ENCODE results near the gene FTL. TPM values are rescaled to one million over a fixed set of nuclear protein-coding genes. Genes with fewer than 3 reads are reported as not detected.
A peak's percentile ranks its signal among the peaks of the same experiment; 100 is the strongest.

The FTL gene
- polyA plus RNA-seq, 1 experiment: 3,644 TPM

DNA sequence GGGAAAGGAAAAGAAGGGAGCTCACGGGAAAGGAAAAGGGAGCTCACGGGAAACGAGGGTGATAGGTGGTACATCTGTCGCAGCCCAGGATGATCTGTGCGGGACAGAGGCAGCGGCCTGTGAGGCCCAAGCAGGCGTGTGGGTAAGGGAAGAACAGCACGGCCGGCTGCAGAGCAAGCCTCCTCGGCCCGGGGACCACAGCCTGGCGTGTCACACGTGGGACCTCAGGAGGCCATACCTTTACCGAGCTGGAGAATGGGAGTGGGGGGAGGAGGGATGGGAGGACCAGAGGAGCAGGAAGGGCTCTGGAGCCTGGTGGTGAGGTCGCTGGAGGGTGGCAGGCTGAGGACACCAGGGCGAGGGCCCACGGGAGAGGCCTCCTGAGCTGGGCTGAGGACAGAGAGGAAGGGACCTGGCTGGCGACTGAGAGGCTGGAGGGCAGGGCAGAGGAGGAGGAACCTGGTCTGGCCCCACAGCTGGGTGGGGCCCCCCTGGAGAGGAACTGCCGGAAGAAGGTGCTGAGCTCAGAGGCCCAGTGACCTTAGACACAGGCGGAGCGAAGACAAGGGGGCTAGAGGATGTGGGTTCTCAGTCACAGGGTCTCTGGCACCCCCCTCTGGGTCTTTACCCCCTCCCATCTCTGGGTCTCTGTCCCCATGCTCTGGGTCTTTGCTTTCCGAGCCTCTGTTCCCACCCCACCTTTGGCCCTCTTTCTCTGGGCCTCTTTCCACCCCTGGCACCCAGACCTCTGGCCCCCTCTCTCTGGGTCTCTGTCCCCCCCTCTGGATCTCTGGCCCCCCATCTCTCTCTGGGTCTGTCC, 2.9 kb upstream of the FTL start:
- POLR2A ChIA-PET: interaction anchor here (0.6 to 1.3 kb wide), 4 partner anchors 14 to 90 kb away, joined by 4 to 11 read pairs (median 4); partner anchors contain the start of gene PPP1R15A
- TF ChIP-seq, protein P1, sequence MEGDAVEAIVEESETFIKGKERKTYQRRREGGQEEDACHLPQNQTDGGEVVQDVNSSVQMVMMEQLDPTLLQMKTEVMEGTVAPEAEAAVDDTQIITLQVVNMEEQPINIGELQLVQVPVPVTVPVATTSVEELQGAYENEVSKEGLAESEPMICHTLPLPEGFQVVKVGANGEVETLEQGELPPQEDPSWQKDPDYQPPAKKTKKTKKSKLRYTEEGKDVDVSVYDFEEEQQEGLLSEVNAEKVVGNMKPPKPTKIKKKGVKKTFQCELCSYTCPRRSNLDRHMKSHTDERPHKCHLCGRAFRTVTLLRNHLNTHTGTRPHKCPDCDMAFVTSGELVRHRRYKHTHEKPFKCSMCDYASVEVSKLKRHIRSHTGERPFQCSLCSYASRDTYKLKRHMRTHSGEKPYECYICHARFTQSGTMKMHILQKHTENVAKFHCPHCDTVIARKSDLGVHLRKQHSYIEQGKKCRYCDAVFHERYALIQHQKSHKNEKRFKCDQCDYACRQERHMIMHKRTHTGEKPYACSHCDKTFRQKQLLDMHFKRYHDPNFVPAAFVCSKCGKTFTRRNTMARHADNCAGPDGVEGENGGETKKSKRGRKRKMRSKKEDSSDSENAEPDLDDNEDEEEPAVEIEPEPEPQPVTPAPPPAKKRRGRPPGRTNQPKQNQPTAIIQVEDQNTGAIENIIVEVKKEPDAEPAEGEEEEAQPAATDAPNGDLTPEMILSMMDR (IDR thresholded peaks at IDR 0.05; ENCODE audit: low read depth, low read length): no peak
- H3K27me3 ChIP-seq (ENCODE audit: control insufficient read depth, insufficient read depth, low read length): no peaks in the 10 kb centered on the region
- CTCF ChIA-PET: interaction anchor here (0.7 kb wide), 1 partner anchor 119 kb away, joined by 3 read pairs; no protein-coding TSS in a partner anchor
- no peak for DNase-seq (ENCODE audit: low read depth, low spot score)
- H3K4me3 ChIP-seq (ENCODE audit: low read depth, low read length): no peak overlapping the region
- peaks cover 3% of the 10 kb centered on the region; the same call in 1 of the 2 replicates for H3K9me3 ChIP-seq (ENCODE audit: control insufficient read depth, insufficient read depth, low read length)
- peak overlapping the region; percentile 65 for H3K27ac ChIP-seq (ENCODE audit: low read depth, low read length)

DNA sequence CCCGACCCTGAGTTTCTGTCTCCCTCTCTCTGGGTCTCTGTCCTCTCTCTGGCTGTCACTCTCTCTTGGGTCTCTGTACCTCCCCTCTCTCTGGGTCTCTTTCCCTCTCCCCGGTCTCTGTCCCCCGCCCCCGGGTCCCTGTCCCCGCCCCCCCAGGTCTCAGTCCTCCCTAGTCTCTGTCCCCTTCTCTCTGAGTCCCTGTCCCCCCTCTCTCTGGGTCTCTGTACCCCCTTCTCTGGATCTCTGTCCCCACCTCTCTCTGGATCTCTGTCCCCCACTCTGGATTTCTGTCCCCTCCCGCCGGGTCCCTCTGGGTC, 2.3 kb upstream of the FTL start:
- ChIA-PET POLR2A (interaction anchor here (1.3 kb wide), 1 partner anchor 91 kb away, joined by 4 read pairs; the partner anchor contains the start of gene PPP1R15A), CTCF (no interaction called here)
- H3K27ac ChIP-seq (ENCODE audit: low read depth, low read length): peak overlapping the region; percentile 98
- TF ChIP-seq, protein P1 (IDR thresholded peaks at IDR 0.05; ENCODE audit: low read depth, low read length): no peak
- H3K9me3 ChIP-seq (ENCODE audit: control insufficient read depth, insufficient read depth, low read length): peaks cover 3% of the 10 kb centered on the region; the same call in 1 of the 2 replicates
- DNase-seq (ENCODE audit: low read depth, low spot score): no peak
- H3K27me3 ChIP-seq (ENCODE audit: control insufficient read depth, insufficient read depth, low read length): no peaks in the 10 kb centered on the region
- no peak overlapping the region for H3K4me3 ChIP-seq (ENCODE audit: low read depth, low read length)

DNA sequence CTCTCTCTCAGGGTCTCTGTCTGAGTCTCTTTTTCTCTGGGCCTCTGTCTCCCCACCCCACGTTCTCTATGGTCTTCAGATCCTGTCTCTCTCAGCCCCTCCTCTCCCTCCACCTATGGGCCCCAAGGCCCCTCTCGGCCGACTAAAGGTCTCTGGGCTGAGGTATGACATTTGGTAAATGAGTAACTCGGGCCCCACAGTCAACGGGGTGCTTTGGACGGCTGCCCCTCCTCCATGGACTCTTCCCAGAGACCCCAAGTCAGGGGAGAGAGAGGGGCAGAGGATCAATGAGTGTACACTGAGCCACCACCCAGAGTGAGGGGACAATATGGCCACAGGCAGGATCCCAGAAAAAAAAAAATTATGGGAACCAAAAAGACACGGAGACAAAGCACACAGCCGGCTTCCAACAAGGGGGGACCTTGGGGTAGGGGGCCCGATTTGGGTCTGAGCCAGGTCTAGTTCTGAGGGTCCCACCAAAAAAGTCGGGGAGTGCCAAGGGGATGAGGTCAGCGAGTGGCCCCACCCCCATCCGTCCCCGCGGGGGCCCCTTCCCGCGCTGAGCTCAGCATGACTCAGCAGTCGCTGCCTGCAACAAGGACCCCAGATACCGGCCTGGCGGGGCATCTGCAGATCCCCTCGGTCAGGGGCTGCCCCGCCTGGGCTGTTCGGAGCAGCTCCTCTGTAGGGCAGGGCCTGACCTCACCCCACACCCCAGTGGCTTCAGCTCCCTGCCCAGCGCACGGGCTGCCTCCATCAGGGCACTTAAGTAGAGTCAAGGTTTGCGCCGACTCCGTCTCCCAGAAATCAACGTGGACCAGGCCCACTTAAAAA, 1.5 kb upstream of the FTL start:
- ChIA-PET POLR2A (interaction anchor here (0.6 to 5.6 kb wide), 13 partner anchors 9 to 239 kb away, joined by 3 to 83 read pairs (median 4); partner anchors contain the start of genes BAX, BCAT2, DHDH and NUCB1), CTCF (interaction anchor here (0.8 to 0.9 kb wide), 2 partner anchors 9 to 30 kb away, joined by 4 read pairs; partner anchors contain the start of gene RUVBL2)
- DNase-seq (ENCODE audit: low read depth, low spot score): no peak
- 0 out of 2 replicates have a peak overlapping the region, but pooled peaks have one; percentile 20 for H3K4me3 ChIP-seq (ENCODE audit: low read depth, low read length)
- peak overlapping the region; percentile 98 for H3K27ac ChIP-seq (ENCODE audit: low read depth, low read length)
- no peaks in the 10 kb centered on the region for H3K27me3 ChIP-seq (ENCODE audit: control insufficient read depth, insufficient read depth, low read length)
- TF ChIP-seq, protein P1 (IDR thresholded peaks at IDR 0.05; ENCODE audit: low read depth, low read length): no peak
- H3K9me3 ChIP-seq (ENCODE audit: control insufficient read depth, insufficient read depth, low read length): peaks cover 3% of the 10 kb centered on the region; the same call in 1 of the 2 replicates

DNA sequence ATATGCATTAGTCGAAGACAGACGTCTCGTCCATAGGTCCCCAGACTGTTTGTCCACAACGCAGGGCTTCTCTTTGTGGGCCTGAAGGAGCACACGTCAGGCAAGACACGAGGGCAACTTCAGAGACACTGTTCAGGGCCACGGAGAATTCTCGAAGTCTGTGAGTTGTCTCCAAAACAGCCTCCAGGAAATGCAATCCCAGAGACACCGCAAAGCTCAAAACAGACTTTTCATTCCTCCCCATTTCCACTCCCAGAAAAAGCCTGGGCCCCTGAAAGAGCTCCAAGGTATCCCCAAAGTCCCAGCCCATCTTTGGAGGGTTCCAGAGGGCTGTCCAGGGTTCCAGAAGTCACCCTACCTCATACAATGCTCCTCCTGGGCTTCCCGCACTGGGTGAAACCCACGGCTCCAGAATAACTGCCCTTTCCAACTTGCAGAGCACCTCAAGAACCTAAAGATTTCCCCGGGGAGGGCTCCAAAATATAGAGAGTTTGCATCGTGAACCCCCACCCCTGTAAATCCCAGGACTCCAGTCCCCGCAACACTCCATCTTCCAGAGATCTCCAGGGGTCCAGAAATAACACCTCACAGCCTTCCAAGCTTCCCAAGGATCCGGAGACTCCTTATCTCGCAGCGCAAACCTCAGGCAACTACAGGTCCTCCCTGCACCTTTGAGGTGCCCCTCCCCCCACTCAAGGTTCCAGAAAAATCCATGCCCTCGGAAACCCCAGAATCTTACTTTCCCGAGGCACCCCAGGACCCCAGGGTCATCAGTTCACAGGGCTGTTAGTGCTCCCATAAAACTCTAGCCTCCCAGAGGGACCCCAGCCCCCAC, 687 bp upstream of the FTL start:
- TF ChIP-seq, protein P1 (IDR thresholded peaks at IDR 0.05; ENCODE audit: low read depth, low read length): no peak
- Histone ChIP-seq H3K27me3 (ENCODE audit: control insufficient read depth, insufficient read depth, low read length) (no peaks in the 10 kb centered on the region), H3K4me3 (ENCODE audit: low read depth, low read length) (0 out of 2 replicates have a peak overlapping the region, but pooled peaks have one; percentile 20), H3K27ac (ENCODE audit: low read depth, low read length) (peak overlapping the region; percentile 98), H3K9me3 (ENCODE audit: control insufficient read depth, insufficient read depth, low read length) (peaks cover 9% of the 10 kb centered on the region; the same call in 1 of the 2 replicates)
- DNase-seq (ENCODE audit: low read depth, low spot score): no peak
- CTCF ChIA-PET: interaction anchor here (0.6 to 0.9 kb wide), 3 partner anchors 10 to 29 kb away, joined by 3 to 4 read pairs (median 4); partner anchors contain the start of genes GYS1 and RUVBL2
- POLR2A ChIA-PET: interaction anchor here (0.6 to 5.6 kb wide), 17 partner anchors 10 to 239 kb away, joined by 3 to 83 read pairs (median 5); partner anchors contain the start of genes BAX, BCAT2, DHDH and GYS1

All from AG04450 (cell line).